ENCODE measurements around the gene FAM234B.

DNA sequence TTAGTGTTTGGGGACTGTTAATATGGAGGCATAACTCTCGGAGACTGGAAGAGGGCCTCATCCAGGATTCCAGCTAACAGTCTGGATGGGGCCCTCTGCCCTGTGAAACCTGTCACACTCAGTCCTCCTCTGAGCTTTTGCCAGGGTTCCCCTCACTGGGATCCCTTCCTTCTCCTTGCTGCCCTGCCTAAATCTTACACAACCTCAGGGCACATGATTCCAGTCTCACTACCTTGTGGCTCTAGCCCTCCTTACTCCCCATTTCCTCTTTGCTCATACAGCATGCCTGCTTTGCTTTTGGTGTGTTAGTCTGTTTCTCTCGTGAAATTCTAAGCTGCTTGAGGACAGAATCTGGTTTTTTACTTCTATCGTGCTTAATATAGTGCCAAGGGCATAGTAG lies 60.2 kb downstream of the FAM234B start:
- TF ChIP-seq POLR2AphosphoS5 (IDR thresholded peaks at IDR 0.05) (no peak), MXI1 (conservative IDR thresholded peaks at IDR 0.05; ENCODE audit: poor library complexity, severe bottlenecking) (no peak), EZH2 (IDR thresholded peaks at IDR 0.05; ENCODE audit: borderline replicate concordance, insufficient read depth, low read length, poor library complexity, severe bottlenecking) (no peak), SMC3 (conservative IDR thresholded peaks at IDR 0.05; ENCODE audit: poor library complexity) (no peak), EP300 (conservative IDR thresholded peaks at IDR 0.05; ENCODE audit: poor library complexity, severe bottlenecking) (no peak)
- TF ChIP-seq, protein P1, sequence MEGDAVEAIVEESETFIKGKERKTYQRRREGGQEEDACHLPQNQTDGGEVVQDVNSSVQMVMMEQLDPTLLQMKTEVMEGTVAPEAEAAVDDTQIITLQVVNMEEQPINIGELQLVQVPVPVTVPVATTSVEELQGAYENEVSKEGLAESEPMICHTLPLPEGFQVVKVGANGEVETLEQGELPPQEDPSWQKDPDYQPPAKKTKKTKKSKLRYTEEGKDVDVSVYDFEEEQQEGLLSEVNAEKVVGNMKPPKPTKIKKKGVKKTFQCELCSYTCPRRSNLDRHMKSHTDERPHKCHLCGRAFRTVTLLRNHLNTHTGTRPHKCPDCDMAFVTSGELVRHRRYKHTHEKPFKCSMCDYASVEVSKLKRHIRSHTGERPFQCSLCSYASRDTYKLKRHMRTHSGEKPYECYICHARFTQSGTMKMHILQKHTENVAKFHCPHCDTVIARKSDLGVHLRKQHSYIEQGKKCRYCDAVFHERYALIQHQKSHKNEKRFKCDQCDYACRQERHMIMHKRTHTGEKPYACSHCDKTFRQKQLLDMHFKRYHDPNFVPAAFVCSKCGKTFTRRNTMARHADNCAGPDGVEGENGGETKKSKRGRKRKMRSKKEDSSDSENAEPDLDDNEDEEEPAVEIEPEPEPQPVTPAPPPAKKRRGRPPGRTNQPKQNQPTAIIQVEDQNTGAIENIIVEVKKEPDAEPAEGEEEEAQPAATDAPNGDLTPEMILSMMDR (IDR thresholded peaks at IDR 0.05; ENCODE audit: poor library complexity, severe bottlenecking) = no peak
